Measurements from ENCODE around the gene CD9.

The CD9 gene

GRCh38 chr12:6161124-6161882, 38.9 kb upstream of the CD9 start:
- no peaks in the 10 kb centered on the region for H3K9me3 Mint-ChIP-seq

GRCh38 chr12:6163416-6164060, 36.7 kb upstream of the CD9 start:
- Mint-ChIP-seq H3K4me3 (no peak overlapping the region), H3K4me1 (peaks cover 33% of the 10 kb centered on the region), H3K27me3 (ENCODE audit: low read depth) (peaks cover 8% of the 10 kb centered on the region), H3K27ac (no peak overlapping the region), H3K36me3 (ENCODE audit: low read depth) (no peaks in the 10 kb centered on the region), H3K9me3 (no peaks in the 10 kb centered on the region)
- no peak for TF ChIP-seq CTCF (IDR thresholded peaks at IDR 0.05; ENCODE audit: unreplicated experiment in 3 of 3)

More at GRCh38 chr12:6161124-6161882, 38.9 kb upstream of the CD9 start:
- Mint-ChIP-seq H3K36me3 (ENCODE audit: low read depth) (no peaks in the 10 kb centered on the region), H3K4me1 (peaks cover 29% of the 10 kb centered on the region), H3K27ac (peak overlapping the region; percentile 38 to 57 (median 43)), H3K4me3 (no peak overlapping the region), H3K27me3 (ENCODE audit: low read depth) (no peaks in the 10 kb centered on the region)
- TF ChIP-seq CTCF (IDR thresholded peaks at IDR 0.05; ENCODE audit: unreplicated experiment in 3 of 3), result no peak

GRCh38 chr12:6165395-6165794, 34.8 kb upstream of the CD9 start:
- Mint-ChIP-seq H3K36me3 (ENCODE audit: low read depth) (no peaks in the 10 kb centered on the region), H3K4me1 (peaks cover 28% of the 10 kb centered on the region), H3K9me3 (no peaks in the 10 kb centered on the region), H3K27ac (peak overlapping the region in 1 of 3 experiments; percentile 50), H3K4me3 (no peak overlapping the region), H3K27me3 (ENCODE audit: low read depth) (peaks cover 9% of the 10 kb centered on the region)
- no peak for TF ChIP-seq CTCF (IDR thresholded peaks at IDR 0.05; ENCODE audit: unreplicated experiment in 3 of 3)

- Mint-ChIP-seq H3K36me3 (ENCODE audit: low read depth) (no peaks in the 10 kb centered on the region), H3K4me3 (no peak overlapping the region), H3K27ac (no peak overlapping the region), H3K27me3 (ENCODE audit: low read depth) (peaks cover 9% of the 10 kb centered on the region), H3K4me1 (peaks cover 16% of the 10 kb centered on the region), H3K9me3 (no peaks in the 10 kb centered on the region)
- no peak for TF ChIP-seq CTCF (IDR thresholded peaks at IDR 0.05; ENCODE audit: unreplicated experiment in 3 of 3)
Measured at GRCh38 chr12:6166808-6167207, 33.4 kb upstream of the CD9 start.

- H3K4me1 Mint-ChIP-seq, result peaks cover 16% of the 10 kb centered on the region
- H3K36me3 Mint-ChIP-seq (ENCODE audit: low read depth), result no peaks in the 10 kb centered on the region
- peak overlapping the region in 1 of 3 experiments; percentile 8 for H3K27ac Mint-ChIP-seq
Measured at GRCh38 chr12:6167327-6168280, 32.6 kb upstream of the CD9 start.

More at GRCh38 chr12:6167327-6168280, 32.6 kb upstream of the CD9 start:
- Mint-ChIP-seq H3K4me3 (no peak overlapping the region), H3K9me3 (no peaks in the 10 kb centered on the region), H3K27me3 (ENCODE audit: low read depth) (peaks cover 9% of the 10 kb centered on the region)
- TF ChIP-seq CTCF (IDR thresholded peaks at IDR 0.05; ENCODE audit: unreplicated experiment in 3 of 3), result no peak

All from nephron (organoid).